NCI-H524 (cell line): ENCODE results near the gene ANKH.
A peak's percentile ranks its signal among the peaks of the same experiment; 100 is the strongest.

Experiments used
- DNase-seq, 2 experiments: peaks; one replicate each; lab custom pipeline; 2025; lab: John Stamatoyannopoulos, UW

The ANKH gene

GRCh38 chr5:14684757-14685156 lies 186.8 kb downstream of the ANKH start:
- no peak for DNase-seq

- no peak for DNase-seq
These were observed 187.6 kb downstream of the ANKH start for GRCh38 chr5:14683906-14684455.

- DNase-seq: no peak
These were observed 190.3 kb downstream of the ANKH start for GRCh38 chr5:14681236-14681752.

- no peak for DNase-seq
These were observed 192.0 kb downstream of the ANKH start for GRCh38 chr5:14679595-14679994.

DNA sequence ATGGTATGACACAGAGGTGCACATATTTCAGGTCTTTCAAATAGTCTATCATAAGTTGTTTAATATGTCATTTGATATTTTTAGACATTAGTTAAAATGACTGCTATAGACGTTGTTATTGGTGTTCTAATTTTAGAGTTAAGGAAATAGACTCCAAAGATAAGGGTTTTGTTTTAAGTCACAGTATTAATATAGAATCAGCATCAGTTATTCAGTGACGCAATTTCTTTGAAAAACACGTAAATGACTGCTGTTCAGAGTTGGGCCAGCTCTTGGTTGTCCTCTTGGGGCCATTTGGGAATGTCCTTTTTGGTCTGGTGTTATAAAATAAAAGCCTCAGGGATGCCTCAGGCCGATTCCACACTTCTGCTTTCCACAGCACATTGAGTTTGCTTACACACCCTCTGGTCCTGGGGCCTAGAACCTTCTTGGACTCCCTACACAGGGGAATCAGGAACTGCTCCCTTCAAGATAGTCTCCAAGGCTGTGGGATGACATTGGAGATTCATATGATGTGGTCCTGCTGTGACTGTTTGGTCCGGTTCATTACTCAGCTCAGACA lies 192.7 kb downstream of the ANKH start:
- DNase-seq: no peak

DNA sequence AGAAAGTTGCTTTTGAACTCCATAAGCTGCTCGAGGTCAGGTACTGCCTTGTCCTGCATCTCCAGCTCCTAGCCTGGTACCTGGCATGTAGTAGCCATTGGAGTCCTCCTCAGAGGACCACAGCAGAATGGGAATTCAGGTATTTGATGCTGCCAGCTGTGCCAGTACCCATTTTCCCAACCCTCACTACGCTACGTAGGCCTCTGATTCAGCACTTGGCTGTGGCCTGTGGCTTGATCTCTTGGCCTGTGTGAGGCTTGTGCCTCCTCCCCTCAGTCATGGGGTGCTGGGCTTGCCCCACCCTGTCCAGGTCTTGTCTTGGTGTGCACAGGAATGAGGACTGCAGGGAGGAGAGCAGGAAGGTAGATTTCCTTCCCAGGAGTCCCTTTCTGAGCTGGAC lies 195.3 kb downstream of the ANKH start:
- no peak for DNase-seq

DNA sequence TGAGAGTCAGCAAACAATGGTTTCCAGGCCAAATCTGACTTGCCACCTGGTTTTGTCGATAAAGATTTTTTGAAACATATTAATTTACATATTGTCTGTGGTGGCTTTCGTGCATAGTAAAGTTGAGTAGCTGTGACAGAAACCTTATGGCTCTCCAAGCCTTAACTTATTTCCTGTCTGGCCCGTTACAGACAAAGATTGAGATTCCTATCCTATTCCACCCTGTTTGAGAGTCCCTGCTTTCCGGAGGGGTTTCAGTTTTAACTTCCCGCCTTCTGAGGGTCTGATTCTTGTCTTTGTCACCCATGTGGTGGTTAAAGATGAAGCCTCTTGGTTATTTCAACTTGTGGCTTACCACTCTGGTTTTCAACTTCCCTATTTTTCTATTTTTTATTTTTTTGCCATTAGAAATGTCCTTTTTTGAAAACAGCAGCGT lies 195.7 kb downstream of the ANKH start:
- no peak for DNase-seq

GRCh38 chr5:14674983-14675854 lies 196.4 kb downstream of the ANKH start:
- DNase-seq: no peak

DNA sequence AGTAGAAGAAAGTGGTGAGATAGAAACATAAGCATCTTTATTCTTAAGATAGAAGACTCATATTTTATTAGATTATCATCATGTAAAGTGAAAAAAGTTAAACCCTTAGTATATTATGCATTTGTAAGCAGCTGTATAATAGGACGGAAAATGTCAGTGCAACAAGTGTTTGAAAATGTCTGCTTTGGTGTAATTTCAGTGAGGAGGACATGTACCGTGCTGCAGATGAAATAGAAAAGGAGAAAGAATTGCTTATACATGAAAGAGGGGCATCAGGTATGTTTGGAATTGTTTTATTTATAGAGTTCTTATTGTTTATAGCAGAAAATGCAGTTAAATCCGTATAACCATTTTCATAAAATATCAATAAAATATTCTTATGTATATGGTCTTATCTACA lies 198.1 kb downstream of the ANKH start:
- no peak for DNase-seq

DNA sequence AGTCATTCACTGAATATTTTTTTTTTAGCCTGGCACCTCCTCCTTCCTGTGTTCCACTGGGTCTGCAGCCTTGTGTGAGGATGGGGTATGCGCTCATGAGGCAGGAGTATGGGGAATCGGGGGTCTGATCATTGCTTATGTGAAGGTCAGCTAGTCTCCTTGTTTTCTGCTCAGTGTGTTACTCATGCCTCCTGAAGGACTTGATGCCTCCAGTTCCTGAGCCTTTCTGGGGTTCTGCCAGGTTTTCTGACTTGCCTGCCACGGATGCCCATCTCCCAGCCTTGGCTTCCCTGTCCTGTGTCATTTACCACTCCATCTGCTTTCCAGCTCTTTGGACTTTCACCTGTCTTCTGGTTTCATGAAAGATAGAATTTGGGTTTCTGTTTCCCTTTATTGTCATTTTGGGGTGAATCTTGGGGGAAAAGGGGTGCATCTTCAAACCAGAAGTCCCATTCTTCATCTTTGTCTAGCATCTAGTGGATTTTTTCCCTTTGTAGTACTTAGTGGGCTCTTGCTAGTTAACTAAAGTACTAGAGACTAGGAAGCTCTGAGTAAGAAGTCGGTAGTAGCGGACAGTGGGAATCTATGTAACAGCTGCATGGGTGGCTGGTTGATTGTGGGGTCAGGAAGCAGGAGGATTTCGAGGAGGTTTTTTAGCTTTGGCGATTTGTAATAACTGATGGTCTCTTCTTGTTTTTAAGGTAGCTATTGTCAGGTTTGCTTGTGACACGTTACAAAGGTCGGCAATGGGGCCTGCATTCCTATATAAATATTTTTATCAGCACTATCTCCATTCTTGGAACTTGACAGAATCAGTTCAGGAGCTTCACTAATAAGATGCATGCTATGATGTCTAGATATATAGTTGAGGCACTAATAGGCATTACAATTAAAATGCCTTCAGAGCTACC lies 198.8 kb downstream of the ANKH start:
- DNase-seq: no peak

DNA sequence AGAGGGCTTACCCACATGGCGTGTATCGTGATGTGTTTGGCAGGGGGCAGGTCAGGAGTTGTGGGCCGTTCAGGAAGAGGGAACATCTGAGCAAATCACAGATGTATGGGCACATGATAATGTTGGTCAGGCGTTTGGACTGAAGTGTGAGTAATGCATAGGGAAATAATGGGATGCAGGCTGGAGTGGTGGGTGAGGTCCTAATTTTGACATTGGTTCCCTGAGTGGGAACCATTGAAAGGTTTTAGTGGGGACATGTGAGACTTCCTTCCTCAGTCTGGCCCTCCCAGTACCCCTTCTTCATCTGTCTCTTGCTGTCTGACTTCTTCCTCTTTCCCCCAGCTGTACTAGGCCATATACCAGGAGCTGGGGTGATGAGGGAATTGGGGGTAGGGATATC lies 199.5 kb downstream of the ANKH start:
- no peak for DNase-seq

- no peak for DNase-seq
These were observed 200.2 kb downstream of the ANKH start for GRCh38 chr5:14671414-14671813.

- no peak for DNase-seq
These were observed 201.6 kb downstream of the ANKH start for GRCh38 chr5:14669975-14670374.

- DNase-seq: no peak
These were observed 202.2 kb downstream of the ANKH start for GRCh38 chr5:14669415-14669814.

GRCh38 chr5:14668181-14668591 lies 203.4 kb downstream of the ANKH start:
- no peak for DNase-seq

DNA sequence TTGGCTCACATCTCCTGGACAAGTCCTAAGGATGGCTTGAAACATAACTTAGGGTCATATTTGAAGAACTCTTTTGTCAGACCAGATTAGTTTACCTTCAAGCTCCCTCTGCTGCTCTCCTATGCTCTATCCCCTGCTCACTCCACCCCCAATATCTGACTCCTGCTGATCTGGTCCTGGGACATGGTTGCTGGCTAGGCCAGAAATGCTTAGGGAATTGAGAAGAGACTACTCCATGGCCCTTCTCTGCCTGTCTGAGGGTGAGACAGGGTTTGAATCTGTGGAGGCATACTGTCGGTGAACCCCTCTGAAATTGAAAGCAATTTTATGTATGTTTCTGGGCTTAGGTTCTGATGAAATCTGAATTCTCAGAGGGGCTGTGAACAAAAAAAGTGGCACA lies 203.8 kb downstream of the ANKH start:
- no peak for DNase-seq

DNA sequence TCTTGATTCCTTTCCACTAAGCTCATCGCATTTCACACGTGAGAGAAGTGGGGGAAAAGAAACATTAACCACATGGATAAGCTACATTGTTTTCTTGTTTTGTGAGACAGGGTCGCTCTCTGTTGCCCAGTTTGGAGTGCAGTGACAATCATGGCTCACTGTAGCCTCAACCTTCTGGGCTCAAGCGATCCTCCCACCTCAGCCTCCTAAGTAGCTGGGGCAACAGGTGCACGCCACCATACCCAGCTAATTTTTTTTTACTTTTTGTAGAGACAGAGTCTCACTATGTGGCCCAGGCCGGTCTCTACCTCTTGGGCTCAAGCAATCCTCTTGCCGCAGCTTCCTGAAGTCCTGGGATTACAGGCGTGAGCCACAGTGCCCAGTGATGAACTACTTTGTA lies 204.3 kb downstream of the ANKH start:
- DNase-seq: no peak

GRCh38 chr5:14666357-14666756 lies 205.2 kb downstream of the ANKH start:
- no peak for DNase-seq

DNA sequence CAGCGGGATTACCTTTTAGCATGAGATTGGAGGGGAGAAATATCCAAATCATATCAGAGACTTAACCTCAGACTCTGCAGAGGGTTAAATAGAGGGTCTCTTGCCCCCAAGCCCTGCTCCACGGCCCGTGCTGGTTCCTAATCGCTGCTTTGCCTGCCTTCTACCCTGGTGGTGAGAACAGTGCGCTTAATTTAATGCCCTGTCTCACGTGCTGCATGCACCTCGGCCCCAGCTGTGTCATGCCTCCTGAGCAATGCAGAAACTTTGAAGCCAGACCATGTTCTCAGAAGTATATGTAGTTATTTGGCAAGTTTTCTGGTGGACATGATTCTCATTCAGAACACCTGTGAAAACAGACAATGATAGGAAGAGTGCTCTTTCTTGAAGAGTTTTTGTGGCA lies 205.6 kb downstream of the ANKH start:
- DNase-seq: peak in 1 of 2 experiments; percentile 23

DNA sequence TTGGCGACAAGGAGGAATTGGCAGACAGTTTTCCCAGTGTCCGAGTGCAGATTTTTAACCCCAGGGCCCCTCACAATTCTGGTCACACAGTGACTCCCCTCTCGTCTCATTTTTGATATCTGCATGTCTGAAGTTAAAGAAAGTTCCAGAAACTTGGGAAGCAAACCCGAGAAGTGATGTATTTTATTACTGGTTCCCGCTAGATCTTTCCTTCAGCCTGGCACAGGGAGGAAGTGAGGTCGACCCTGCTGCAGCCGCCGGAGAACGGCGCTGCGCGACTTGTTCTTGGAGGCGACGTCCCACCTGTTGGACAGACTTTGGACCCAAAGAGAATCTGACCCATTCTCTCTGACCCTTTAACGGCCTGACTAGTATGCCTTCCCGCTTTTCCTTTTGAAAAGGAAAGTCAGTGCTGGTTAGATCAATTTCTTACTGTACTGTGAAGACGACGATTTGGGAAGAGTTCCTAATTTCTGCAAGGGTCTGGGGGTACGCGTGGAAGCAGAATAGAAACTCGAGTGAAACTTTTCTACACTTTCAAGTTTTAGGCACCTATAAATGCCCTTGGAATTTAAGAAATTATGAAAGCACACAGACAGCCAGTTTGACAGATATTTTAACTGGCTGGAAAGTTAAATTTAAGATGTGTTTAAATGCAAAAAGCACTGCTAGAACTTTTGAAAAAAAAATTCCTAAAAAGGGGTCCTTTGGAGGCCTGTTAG lies 206.3 kb downstream of the ANKH start:
- peak in 1 of 2 experiments; percentile 40 for DNase-seq
